Activated CD8-positive, alpha-beta memory T cell treated with anti-CD3 and anti-CD28 coated beads for 4 hours (primary cell): ENCODE results near the gene LIN7A.

Experiments
- DNase-seq, 2 donors: peaks; one replicate each; pipeline ENCODE4 v3.0.0-alpha.2; 2020; ENCODE audit warnings: low read depth in 2 of 2

The LIN7A gene

DNA sequence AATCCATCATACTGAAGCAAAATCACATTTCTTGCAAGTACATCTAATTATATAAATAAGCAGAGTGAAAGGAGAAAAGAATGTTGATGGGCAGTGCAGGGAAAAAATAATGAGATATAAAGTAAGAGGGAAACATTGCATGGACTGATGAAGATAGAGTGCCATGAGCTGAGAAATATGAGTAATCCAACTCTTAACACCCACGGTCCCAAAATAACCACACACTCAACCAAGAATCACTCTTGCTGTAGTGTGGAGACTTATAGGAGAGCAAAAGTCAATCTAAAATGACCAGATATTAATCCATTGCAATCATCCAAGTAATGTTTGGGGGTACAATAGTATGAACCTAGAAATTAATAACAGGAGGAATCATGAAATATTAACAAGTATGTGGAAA is 180.9 kb downstream of the LIN7A start:
- DNase-seq = no peak

DNA sequence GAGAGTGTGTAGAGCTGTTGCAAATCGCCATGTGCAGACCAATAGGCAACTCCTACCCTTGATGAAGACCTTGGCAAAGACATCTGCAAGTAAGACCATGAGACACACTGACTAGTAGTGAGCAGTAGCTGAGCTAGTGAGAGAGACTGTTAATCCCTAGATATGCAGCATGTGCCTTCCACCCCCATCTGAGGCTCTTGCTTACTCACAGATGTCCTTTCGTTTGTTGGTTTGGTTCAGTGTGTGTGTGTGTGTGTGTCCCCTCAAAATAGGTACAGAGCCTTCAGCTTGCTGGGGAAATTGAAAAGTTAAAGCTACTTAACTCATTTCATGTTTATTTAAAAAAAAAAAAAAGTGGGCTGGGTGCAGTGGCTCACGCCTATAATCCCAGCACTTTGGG is 183.5 kb downstream of the LIN7A start:
- no peak for DNase-seq

DNA sequence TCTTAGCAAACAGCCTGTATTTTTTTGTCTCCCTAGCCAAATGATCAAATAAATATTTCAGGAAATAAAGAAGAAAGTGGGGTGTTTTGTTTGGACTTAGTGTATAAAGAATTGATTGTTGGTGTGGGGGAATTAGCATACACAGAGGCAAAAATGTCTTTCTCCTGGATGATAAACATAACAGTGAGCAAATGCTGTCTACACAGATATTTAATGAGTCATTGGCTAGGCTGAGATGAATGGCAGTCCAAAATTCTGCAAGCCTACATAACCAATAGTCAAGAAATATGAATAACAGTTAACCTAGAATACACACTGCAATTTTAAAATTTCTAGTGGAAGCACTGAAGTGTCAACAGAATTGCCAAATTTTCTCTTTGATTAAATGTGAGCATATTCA is 185.3 kb downstream of the LIN7A start:
- no peak for DNase-seq

DNA sequence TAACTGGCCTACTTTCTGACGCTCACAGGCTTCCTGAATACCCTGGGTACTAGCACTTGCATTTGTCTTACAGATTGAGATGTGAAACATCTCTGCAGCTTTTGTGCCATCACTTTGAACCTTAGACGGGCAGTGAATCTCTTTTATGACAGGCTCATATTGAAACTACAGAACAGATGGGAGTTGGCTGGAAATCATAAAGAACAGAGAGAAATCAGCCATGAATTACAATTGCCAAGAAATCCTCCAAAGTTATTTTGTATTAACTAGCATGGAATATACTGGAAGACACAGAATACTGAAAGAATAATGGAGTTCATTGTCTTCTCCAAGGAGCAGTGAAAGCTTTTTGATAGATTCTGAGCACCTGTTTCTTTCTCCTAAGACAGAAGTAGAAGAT is 188.3 kb downstream of the LIN7A start:
- no peak for DNase-seq

DNA sequence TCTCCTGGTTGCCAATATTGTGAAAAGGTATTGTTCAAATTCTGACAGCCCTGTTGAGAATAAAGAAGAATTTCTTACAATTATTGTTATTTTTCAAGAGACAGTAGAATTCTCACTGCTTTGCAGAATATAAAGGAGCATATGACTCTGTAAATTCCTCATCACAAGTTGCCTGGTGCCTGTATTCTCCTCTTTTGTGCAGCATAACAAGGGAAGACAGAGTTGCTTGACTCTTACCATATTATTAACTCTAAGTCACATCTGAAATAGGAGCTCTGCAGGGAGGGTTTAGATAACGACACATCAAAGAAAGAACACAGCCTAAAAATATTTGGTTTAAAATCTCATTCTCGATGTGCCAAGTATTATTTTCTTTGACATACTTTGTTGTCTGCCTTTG is 189.9 kb downstream of the LIN7A start:
- DNase-seq = no peak

DNA sequence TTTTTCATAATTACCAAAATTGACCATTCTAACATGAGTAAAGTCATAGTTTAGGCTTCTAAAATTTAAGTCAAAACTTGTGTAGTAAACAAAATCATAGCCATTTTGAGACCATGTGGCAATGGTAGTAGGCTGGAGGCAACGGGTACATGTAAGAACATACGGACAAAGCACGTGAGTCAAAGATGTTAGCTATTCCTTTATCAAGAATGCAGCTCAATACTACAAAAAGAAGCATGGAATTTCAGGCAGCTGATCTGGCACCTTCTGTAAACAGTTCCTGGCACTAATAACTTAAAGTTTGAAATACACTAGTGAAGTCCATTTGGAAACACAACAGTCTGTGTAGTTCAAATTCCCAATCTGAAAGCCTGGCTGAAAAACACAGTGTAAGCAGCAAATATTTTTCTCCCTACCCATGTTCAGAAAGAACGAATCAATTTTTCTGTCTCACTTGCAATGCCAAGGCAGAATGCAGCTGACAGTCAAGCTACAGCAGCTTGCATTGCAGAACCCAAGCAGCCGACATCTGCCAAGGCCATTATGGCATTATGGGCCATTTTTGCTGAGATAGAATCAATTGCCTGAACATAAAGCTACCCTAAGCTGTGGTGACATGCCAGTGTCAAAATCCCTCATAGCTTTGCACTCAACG is 191.8 kb downstream of the LIN7A start:
- DNase-seq = no peak
